Right atrium auricular region (tissue), 2 donors: ENCODE data around the gene CIZ1. TPM values are rescaled to one million over a fixed set of nuclear protein-coding genes. Genes with fewer than 3 reads are reported as not detected.

Source experiments
- DNase-seq: peaks from one replicate; pipeline ENCODE4 v3.0.0-alpha.2; 2019; ENCODE audit warnings: low spot score
- H3K27ac ChIP-seq, 2 donors: fragments of 200-600 bp; sonication (generic); 1 replicate in 1 of 2; 2 replicates in 1 of 2; pipeline ENCODE4 v1.5.1; 2016 to 2019
- H3K27me3 ChIP-seq, 2 donors: fragments of 200-600 bp; sonication (generic); one replicate each; pipeline versions ENCODE4 v1.5.1 to v1.6.0; 2017 to 2019
- H3K36me3 ChIP-seq: fragments of 200-600 bp; sonication (generic); one replicate; pipeline ENCODE4 v1.5.1; 2016
- H3K4me1 ChIP-seq, 2 donors: fragments of 200-600 bp; sonication (generic); one replicate each; pipeline versions ENCODE4 v1.5.1 to v1.6.0; 2017 to 2019
- H3K4me3 ChIP-seq, 2 donors: fragments of 200-600 bp; sonication (generic); 1 replicate in 1 of 2; 2 replicates in 1 of 2; pipeline ENCODE4 v1.5.1; 2017 to 2019; ENCODE audit warnings: mild to moderate bottlenecking in 1 of 2, moderate library complexity in 1 of 2
- H3K9me3 ChIP-seq, 2 donors: fragments of 200-600 bp; sonication (generic); one replicate each; pipeline ENCODE4 v1.5.1; 2019
- total RNA-seq, 2 donors: library from RNA; depleted of rRNA; stranded (reverse); fragments of >200 nt; gene quantifications; one replicate each; pipeline ENCODE4 v1.1.0, GENCODE V29; 2016
- TF ChIP-seq, protein P1 (sequence below), 2 donors: fragments of 200-600 bp; sonication (generic); IDR thresholded peaks; one replicate each; pipeline ENCODE4 v1.5.1; 2019; ENCODE audit warnings: antibody characterized with exemption in 2 of 2

Gene CIZ1
- total RNA-seq, 2 donors from 2014 or later: 41.6 to 45.9 TPM

DNA sequence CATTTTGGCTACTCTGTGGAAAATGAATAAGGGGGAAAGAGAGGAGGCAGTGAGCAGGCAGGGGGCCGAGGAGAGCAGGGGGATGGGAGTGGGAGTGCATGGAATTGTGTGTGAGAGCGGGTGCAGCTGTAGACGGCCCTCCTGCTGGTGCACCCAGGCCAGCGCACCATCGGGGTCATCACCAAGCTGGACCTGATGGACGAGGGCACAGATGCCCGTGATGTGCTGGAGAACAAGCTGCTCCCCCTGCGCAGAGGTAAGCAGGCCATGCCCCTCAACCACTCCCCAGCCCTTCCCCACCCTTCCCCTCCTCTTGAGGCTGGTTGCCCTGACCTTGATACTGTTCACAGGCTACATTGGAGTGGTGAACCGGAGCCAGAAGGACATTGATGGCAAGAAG, 28.5 kb upstream of the CIZ1 start:
- H3K4me1 ChIP-seq: peaks cover 0 to 37% of the 10 kb centered on the region in 2 donors
- H3K9me3 ChIP-seq: no peaks in the 10 kb centered on the region
- H3K27ac ChIP-seq: no peak overlapping the region
- H3K4me3 ChIP-seq: no peak overlapping the region
- TF ChIP-seq, protein P1, sequence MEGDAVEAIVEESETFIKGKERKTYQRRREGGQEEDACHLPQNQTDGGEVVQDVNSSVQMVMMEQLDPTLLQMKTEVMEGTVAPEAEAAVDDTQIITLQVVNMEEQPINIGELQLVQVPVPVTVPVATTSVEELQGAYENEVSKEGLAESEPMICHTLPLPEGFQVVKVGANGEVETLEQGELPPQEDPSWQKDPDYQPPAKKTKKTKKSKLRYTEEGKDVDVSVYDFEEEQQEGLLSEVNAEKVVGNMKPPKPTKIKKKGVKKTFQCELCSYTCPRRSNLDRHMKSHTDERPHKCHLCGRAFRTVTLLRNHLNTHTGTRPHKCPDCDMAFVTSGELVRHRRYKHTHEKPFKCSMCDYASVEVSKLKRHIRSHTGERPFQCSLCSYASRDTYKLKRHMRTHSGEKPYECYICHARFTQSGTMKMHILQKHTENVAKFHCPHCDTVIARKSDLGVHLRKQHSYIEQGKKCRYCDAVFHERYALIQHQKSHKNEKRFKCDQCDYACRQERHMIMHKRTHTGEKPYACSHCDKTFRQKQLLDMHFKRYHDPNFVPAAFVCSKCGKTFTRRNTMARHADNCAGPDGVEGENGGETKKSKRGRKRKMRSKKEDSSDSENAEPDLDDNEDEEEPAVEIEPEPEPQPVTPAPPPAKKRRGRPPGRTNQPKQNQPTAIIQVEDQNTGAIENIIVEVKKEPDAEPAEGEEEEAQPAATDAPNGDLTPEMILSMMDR (IDR thresholded peaks at IDR 0.05): no peak
- no peaks in the 10 kb centered on the region for H3K27me3 ChIP-seq
- no peak for DNase-seq
- no peaks in the 10 kb centered on the region for H3K36me3 ChIP-seq

DNA sequence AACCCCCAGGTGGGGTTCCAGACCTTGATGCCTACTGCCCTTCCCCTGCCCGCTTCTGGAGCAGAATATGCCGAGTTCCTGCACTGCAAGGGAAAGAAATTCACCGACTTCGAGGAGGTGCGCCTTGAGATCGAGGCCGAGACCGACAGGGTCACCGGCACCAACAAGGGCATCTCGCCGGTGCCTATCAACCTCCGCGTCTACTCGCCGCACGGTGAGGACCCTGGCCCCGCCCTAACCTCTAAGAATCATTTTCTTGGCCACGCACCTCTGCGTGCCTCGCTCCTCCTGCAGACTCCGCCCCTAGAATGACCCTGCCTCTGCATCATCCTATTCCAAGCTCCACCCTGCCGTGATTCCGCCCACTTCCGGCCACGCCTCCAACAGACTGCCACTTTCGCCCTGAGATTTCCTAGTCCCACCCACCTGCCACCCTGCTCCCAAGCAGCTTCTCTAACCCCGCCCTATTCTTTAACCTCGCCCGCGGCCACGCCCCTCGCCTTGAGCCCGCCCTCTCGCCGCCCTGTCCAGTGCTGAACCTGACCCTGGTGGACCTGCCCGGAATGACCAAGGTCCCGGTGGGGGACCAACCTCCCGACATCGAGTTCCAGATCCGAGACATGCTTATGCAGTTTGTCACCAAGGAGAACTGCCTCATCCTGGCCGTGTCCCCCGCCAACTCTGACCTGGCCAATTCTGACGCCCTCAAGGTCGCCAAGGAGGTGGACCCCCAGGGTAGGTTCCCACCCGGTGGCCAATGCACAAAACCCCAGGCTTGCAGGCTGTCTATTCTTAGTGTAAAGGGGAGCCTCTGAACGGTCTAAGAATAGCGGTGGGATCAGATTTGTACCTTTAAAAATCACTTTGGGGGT, 27.4 kb upstream of the CIZ1 start:
- H3K27me3 ChIP-seq: no peaks in the 10 kb centered on the region
- peak overlapping the region; percentile 24 to 44 for H3K4me3 ChIP-seq
- H3K9me3 ChIP-seq: no peaks in the 10 kb centered on the region
- TF ChIP-seq, protein P1 (IDR thresholded peaks at IDR 0.05): no peak
- peaks cover 0 to 40% of the 10 kb centered on the region in 2 donors for H3K4me1 ChIP-seq
- H3K27ac ChIP-seq: peak overlapping the region; percentile 36 to 50
- no peaks in the 10 kb centered on the region for H3K36me3 ChIP-seq
- DNase-seq: peak; percentile 97

DNA sequence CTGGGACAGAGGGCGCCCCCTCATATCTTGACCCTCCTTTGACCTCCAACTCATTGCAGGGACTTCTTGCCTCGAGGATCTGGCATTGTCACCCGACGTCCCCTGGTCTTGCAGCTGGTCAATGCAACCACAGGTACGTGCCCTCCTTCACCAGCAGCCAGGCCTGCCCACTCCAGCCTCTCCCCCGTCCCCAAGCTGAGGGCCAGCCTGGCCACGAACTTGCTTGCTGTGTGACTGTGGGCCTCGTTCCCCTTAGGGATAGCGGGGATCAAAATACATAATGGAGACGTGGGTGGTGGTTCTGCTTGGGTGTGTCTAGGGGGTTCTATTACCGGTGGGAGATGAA, 26.8 kb upstream of the CIZ1 start:
- no peak for DNase-seq
- no peaks in the 10 kb centered on the region for H3K27me3 ChIP-seq
- H3K9me3 ChIP-seq: no peaks in the 10 kb centered on the region
- H3K36me3 ChIP-seq: no peaks in the 10 kb centered on the region
- H3K27ac ChIP-seq: peak overlapping the region; percentile 36 to 50
- TF ChIP-seq, protein P1 (IDR thresholded peaks at IDR 0.05): no peak
- peaks cover 0 to 40% of the 10 kb centered on the region in 2 donors for H3K4me1 ChIP-seq
- peak overlapping the region; percentile 24 to 44 for H3K4me3 ChIP-seq

DNA sequence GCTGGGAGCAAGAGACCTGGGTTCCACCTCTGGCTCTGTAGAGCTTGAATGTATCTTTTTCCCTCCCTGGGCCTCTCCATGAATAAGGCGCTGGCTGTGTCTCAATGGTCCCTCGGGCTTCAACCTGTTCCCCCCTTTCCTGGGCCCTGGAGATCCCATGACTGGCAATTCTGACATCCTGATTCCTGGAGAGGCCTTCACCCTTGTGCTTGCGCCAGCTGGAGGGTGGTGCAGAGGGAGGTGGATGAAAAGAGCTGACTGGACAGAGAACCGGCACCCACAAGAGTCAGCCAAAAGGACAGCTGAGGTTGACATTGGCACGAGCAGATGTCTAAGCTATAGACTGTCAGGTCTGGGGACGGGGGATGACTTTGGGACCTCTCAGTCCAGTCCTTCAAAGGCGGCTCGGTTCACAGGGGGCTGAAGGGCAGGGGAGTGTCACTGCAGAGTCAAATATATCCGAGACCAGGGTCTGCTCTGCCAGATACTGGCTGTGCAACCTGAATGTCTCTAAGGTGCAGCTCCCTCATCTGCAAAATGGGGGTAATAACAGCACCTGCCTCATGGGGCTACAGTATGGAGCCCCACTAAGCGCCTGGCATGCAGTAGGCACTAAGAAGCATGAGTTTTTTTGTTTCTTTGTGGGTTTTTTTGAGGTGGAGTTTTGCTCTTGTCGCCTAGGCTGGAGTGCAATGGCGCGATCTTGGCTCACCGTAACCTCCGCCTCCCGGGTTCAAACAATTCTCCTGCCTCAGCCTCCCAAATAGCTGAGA, 25.6 kb upstream of the CIZ1 start:
- DNase-seq: no peak
- H3K27me3 ChIP-seq: no peaks in the 10 kb centered on the region
- H3K27ac ChIP-seq: peak overlapping the region; percentile 69
- H3K4me1 ChIP-seq: peaks cover 0 to 40% of the 10 kb centered on the region in 2 donors
- H3K9me3 ChIP-seq: no peaks in the 10 kb centered on the region
- TF ChIP-seq, protein P1 (IDR thresholded peaks at IDR 0.05): no peak
- no peak overlapping the region for H3K4me3 ChIP-seq
- no peaks in the 10 kb centered on the region for H3K36me3 ChIP-seq

DNA sequence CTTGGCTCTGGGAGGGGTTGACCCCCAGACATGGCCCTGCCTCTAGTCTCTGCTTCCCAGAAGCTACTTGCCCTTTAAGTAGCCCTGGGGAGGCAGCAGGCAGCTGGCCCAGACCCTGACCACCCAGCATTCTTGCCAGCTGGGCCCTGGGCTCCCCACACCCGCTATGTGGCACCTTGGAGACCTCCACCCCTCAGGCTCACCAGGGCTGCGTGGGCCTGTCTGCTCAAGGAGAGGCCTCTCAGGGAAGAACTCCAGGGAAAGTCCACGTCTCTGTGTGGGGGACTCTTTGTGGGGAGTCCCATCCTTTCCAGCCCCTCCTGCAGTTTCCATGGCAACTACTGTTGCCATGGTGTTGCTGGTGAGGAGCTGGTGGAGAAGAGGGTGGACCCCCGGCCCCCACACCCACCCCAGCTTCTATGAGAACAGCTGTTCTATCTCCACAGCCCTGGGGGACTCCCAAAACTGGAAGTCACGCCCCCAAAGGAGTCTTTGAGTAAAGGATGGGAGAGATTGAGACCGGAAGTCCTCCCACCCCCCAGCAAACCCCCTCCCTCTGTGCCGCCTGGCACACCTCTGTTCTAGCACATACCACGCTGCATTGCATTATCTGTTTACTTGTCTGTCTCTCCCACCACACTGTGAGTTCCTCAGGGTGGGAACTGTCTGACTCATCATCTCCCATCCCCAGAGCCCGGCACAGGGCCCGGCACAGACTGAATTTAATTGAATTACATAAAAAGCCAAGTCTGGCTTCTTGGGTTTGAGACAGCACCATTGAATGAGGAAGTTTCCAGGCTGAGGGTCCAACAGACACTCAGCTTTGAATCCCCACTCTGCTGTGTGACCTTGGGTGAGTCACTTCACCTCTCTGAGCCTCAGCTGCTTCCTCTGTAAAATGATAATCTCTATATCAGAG, 24.4 kb upstream of the CIZ1 start:
- no peak overlapping the region for H3K4me3 ChIP-seq

More for the DNA sequence above, 24.4 kb upstream of the CIZ1 start:
- Histone ChIP-seq H3K4me1 (peaks cover 0 to 40% of the 10 kb centered on the region in 2 donors), H3K27me3 (no peaks in the 10 kb centered on the region), H3K9me3 (no peaks in the 10 kb centered on the region), H3K27ac (peak overlapping the region; percentile 69), H3K36me3 (no peaks in the 10 kb centered on the region)
- DNase-seq: peak; percentile 82
- TF ChIP-seq, protein P1 (IDR thresholded peaks at IDR 0.05): no peak
